ENCODE measurements around the gene NAT9.

NAT9 gene

DNA sequence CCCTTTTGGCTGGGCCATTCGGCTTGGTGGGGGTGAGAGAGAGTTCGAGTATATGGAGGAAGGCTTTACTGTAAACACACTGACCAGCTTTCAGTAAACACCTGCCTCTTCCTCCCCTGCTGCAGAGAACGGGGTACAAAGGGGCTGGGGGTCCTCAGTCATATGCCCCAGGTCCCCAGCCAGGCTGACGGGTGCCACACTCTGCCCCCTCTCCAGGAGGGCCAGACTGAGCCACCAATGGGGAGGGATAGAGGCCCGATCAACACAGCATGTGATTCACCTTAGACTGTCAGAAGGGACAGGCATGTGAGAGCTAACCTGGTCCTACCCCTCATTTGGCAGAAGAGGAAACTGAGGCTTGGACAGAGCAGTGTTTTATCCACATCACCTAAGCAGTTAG is 14.7 kb downstream of the NAT9 start:
- no peak for DNase-seq (ENCODE audit: low read depth in 3 of 3)

DNA sequence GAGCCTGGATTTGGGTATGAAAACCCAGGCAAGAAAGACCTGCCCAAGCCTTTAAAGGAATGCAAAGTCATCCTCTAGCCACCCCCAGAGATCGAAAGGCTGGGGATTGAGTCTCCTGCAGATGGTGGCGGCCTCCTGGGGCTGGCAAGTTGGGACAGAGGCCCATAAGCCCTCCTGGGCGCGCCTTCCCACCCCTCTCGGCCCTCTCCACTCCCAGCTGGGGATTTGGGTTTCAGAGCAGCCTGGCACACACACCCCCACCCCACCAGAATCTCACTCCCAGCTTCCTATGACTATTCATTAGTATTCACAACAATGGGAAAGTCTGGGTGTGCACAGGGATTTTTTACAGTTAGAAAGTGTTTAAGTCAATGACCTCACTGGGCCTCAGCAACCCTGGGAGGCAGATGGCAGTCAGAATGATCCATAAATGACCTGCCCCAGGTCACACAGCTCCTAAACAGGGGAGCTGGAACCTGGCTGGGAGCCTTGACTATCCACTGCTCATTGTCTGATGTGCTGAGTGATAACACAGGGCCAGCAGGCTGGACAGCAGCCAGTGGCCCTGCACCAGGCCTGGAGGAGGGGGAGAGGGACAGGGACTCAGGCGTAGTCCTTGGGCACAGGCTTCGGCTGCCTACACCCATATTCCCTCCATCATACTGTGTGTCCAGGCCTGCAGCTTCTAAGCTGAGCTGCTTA is 15.6 kb downstream of the NAT9 start:
- DNase-seq (ENCODE audit: low read depth in 3 of 3): no peak

DNA sequence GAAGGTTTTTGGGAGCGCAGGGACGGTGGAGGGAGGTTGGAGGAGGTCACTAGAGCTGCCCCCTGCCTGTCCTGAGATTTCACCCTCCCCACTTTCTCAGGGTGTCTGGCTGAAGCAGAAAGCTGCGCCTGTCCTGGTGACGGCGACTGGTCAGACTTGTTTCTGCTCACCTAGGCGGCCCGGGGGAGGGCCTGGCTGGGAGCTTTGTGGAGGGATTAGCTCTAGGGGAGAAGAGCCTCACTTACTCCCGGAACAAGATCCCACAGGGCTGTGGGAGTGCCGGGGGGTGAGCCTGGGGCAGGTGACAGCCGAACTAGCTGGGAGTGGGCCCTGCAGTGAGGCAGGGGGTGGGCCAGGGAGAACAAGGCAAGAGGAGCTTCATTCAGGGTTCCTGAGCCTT is 16.2 kb downstream of the NAT9 start:
- DNase-seq (ENCODE audit: low read depth in 3 of 3): no peak

DNA sequence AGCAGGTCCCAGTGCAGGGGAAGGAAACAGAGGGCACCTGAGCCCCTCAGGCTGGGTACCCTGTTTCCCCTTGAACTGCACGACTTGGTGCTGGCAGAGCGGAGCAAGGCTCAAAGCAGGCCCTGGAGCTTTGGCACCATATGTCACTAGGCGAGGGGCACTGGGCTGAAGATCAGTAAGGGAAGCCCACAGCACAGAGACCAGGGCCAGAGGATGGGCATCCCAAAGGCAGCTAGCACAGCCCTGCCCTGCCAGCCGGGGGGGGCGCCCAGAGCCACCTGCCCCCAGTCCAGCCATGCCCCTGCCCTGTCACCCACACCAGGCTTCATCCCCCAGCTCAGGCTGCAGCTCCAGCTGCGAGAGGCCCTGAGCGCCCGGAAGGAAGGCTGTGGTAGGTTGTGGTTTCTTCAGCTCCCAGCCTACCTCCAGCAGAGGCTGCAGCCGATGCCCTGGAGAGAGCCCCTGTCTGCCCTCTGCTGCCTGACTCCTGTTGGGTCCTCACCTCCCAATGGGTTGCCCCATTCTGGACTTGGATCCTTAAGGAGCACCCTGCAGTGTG is 16.8 kb downstream of the NAT9 start:
- DNase-seq (ENCODE audit: low read depth in 3 of 3): no peak

DNA sequence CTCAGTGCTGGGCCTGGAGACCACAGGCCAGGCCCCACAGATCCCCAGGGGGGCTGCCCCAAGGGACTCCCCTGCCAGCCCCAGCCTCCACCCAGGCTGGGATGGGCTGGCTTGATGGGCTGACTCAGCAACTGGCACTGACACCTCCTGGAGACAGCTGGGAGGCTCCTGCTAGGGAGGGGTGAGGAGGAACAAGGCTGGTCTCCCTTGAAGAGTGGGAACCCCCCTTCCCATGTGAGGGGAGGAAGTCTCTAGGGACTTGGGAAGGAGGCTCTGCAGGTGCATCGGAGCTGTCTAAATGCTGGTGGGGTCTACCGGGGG is 17.3 kb downstream of the NAT9 start:
- no peak for DNase-seq (ENCODE audit: low read depth in 3 of 3)

DNA sequence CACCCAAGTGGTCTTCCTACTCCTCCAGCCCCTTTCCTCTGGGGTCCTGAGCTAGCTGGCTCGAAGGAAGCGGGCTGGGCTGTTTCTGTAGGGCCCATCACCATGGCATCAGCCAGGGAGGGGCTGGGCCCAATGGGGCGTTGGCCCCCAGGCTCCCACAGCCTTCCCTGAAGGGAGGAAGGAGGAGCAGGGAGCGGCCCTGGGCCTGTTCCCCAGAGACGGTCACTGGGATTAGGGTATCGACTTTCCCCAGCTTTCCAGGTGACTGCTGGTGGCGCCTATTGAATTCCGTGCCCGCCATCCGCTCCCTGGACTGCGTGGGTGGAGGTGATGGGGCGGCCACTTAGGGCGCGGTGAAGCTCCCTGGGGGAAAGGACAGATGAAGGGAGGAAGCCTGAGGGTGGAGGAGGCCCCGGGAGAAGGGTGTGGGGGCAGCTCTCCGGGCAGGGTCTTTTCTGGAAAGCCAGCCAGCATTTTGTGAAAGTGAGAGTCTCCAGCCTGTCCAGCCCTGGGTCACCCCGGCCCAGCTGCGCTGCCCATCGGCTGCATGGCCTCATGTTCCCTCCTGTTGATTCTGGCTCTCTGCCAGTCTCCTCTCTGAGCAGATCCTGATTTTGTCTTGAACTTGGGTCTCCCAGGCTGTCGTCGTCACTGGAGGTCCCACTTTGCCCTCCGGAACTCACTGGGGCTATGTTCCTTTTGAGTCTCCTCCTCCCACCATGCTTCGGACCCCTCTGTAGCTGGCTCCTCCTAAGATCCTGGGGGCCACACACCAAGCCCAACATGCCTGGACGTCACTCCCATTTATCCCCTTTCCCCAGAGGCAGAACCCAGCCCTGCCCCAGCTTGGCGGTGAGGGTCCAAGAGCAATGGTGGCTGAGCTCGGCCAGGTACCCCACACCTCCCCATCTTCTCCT is 18.0 kb downstream of the NAT9 start:
- no peak for DNase-seq (ENCODE audit: low read depth in 3 of 3)

DNA sequence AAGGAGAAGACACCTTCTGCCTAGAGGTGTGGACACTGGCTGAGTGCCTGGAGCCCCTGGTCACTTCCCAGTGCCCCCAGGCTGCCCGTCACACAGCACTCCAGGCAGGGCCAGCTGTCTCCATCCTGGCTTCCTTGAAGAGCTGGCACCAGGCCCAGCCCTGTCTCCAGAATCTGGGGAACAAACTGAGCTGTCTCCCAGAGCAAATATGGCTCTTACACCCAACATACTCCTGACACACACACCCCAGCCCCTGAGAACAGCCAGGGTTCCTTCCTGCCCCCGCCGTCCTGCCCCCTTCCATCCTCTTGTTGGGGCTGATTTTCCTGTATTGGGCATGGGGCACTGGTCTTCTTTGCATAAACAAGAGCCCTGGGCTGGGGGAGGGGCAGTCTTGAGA is 18.6 kb downstream of the NAT9 start:
- DNase-seq (ENCODE audit: low read depth in 3 of 3): no peak

DNA sequence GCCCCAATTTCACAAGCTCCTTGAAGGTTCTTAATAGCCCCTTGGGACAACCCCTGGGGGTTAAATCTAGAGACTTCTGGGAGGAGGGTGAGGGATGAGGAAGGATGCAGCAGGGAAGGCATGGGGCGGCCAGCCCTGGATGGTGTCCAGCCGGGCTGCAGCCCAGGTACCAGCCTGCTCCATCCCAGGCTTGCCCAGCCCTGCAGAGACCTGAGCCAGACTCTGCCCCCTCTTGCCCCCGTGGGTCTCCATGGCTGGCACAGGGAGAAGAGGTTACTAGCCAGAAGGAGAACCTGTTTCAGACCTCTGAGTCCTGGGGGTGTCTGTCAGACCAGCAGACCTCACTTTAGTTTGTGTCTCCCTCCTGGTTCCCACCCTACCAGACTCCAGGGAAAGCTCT is 19.3 kb downstream of the NAT9 start:
- DNase-seq (ENCODE audit: low read depth in 3 of 3): no peak

DNA sequence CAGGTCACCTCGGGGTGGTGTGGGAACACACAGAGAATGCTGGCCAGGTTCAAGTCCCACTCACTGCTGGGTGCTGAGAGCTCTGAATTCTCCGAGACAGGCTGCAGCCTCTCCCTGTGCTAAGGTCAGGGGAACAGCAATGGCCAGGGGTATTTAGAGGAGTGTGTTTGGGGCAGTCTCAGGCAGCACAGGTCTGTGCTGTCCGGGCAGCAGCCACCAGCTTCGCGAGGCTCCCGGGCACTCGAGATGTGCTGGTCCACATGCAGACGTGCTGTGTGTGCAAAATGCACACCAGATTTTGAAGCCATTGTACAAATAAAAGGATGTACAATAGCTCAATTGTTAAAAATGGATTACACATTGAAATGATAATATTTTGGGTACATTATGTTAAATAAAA is 20.6 kb downstream of the NAT9 start:
- no peak for DNase-seq (ENCODE audit: low read depth in 3 of 3)

DNA sequence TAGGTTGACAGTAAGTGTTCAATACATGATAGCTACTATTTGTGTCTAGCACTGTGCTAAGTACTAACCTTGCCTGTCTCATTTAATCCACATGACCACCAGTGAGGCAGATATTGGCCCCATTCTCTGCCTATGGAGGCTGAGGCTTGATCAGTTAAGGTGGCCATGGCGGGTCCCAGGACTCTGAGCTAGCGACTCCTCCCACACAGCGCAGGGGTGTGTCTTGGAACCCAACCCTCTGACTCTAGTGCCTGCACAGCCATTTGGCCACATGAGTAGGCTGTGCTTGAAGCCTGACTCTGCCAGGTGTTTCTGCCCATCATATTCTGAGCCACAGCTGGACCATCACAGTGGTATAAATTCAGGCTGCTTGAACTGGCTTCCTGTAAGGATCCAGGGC is 21.3 kb downstream of the NAT9 start:
- no peak for DNase-seq (ENCODE audit: low read depth in 3 of 3)

DNA sequence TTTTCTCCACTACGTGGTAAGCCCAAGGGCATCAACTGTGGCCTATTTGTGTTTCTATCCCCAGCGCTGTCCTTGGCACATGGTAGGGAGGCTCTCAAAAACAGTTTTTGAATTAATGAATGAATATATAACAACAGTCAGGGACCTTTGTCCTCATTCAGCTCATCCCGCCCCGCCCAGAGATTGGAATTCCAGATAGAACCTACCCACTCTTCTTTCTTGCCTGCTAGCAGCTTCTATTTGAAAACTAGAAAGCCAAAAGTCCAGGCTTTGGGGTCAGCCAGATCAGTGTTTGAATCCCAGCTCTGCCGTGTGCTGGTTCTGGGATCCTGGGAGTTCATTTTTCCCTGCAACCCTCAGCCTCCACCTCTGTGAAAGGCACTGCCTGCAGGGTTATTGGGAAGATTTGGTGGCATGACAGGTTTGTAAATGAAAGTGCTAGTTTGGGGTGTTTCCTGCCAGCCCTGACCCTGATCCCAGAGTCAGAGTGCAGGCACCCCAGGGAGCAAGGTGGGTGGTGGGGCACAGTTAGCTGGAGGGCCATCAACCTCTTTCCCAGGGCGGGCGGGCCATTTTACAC is 23.2 kb downstream of the NAT9 start:
- no peak for DNase-seq (ENCODE audit: low read depth in 3 of 3)

DNA sequence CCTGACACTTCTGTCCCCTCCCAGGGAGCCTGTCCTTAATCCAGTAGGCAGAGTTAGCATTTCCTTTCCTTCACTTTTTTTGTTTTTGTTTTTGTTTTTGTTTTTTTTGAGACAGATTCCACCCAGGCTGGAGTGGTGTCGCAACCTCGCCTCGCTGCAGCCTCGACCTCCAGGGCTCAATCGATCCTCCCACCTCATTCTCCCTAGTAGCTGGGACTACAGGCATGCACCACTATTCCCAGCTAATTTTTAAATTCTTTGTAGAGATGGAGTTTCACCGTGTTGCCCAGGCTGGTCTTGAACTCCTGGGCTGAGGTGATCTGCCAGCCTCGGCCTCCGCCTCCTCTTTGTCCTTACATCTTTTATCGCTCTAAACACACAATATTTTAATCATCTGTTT is 23.7 kb downstream of the NAT9 start:
- no peak for DNase-seq (ENCODE audit: low read depth in 3 of 3)

DNA sequence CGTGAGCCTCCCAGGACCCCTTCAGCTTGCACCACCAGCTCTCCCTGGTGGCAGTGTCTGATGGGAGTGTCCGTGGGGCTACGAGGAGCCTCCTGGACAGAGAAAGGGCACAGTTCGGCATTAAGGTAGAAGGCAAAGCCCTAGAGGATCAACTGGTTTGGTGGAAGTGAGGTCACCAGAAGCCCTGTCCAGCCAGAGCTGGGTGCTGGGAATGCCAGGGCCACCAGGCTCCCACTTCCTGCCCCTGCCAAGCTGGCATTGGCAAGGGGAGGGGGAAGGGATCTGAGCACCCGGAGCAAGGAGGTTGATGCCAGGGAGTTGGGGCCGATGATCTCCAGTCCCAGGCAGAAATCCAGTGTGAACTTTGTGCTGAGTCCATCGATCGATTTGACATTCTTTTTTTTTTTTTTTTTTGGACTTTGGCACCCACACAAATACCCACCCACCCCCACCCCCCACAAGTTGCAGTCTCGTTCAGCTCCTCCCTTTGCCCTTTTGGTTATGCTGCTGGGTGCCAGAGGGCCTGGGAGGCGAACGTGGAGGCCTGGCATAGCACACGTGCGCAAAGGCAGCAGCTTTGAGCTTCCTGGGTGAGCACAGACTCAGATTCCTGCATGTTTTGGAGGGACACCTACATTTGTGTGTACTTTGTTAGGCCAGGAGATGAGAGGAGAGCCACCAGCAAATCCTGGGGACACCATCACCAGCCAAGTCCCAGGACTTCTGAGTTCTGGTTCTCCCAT is 25.6 kb downstream of the NAT9 start:
- no peak for DNase-seq (ENCODE audit: low read depth in 3 of 3)

DNA sequence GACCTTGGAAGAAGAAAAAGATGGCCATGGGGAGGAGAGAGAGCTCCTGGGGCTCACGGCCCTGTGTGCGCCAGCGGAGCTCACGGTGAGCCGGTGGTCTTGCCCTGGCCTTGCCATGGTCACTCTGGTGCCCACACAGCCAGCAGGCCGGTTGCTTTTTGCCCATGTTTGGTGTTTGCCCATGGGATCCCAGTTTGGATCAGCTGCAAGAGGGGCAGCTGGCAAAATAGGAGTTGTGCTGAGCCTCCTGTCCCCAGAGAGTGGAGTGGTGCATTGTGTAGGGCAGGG is 26.2 kb downstream of the NAT9 start:
- no peak for DNase-seq (ENCODE audit: low read depth in 3 of 3)

DNA sequence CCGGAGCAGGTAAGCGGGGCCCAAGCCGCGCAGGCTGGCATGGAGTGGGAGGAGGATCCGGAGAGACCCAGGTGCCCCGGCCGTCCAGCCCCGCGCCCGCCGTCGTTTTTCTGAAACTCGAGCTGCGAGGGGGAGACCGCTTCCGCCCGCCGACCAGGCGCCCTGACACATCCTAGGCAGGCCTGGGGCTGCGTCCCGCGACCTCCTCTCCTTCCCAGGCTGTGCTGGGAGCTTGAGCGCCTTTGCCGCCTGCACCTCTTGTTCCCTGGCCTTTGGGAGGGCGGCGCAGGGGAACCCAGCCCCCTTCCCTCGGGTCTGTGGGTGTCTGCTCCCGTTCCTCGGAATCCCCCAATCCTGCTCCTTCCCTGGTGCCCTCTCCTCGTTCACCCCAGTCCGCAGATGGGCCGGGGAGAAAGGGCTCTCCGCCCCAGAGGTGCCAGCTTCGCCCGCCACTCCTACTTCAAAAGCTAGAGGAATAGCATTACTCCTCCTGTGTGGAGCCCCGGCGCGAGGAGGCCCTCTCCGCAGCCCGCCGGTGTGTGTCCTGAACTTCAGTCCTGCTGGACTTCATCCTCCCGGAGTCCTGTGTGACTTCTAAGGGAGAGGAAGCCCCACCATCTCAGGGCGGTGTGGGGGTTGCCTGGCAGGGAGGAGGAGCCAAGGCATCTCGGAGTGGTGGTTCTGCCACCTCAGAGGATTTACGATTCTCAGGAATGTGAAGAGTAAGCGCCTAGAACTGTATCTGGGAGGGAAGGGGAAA is 26.7 kb downstream of the NAT9 start:
- no peak for DNase-seq (ENCODE audit: low read depth in 3 of 3)

DNA sequence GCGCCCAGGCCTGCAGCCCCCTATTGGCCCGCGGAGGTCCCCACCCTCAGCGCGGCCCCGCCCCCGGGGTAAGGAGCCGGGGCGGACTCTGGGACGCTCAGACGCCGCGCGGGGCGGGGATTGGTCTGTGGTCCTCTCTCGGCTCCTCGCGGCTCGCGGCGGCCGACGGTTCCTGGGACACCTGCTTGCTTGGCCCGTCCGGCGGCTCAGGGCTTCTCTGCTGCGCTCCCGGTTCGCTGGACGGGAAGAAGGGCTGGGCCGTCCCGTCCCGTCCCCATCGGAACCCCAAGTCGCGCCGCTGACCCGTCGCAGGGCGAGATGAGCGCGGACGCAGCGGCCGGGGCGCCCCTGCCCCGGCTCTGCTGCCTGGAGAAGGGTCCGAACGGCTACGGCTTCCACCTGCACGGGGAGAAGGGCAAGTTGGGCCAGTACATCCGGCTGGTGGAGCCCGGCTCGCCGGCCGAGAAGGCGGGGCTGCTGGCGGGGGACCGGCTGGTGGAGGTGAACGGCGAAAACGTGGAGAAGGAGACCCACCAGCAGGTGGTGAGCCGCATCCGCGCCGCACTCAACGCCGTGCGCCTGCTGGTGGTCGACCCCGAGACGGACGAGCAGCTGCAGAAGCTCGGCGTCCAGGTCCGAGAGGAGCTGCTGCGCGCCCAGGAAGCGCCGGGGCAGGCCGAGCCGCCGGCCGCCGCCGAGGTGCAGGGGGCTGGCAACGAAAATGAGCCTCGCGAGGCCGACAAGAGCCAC is 27.4 kb downstream of the NAT9 start, which contains the start of gene NHERF1:
Gene NHERF1, plus strand, starts transcription at position 100 of the 750 bp plus-strand sequence. Its CDS starts 219 bp downstream, at position 319.
- DNase-seq (ENCODE audit: low read depth in 3 of 3): peak; percentile 85 to 90 (median 88)

DNA sequence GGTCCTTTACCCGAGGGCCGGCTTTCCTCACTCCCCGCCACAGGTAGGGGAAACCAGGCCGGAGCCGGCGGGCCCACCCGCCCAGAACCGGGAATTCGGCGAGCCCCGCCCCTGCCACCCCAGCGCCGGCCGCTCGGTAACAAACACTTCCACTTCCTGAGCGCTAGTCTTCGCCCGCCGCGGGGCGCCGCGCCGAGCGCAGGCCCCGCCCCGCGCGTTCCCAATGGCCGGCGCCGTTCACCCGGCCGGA is 27.9 kb downstream of the NAT9 start:
- DNase-seq (ENCODE audit: low read depth in 3 of 3): no peak

DNA sequence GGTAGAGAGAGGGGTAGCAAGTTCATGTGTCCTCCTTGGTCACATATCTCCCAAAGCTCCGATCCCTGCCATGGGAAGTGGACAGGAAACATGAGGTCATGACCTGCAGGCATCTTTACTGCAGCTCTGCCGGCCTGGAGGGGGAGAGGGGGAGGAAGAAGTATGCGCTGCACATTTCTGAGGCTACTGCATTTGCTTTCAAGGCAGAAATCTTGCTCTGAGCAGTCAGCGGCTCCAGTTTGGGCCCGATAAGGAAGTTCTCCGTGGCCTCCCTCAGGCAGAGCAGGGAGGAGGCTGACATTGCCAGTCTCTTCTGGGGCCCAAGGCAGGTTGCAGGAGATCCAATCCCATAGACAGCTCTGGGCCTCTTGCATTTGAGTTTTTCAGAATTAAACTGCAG is 29.2 kb downstream of the NAT9 start:
- no peak for DNase-seq (ENCODE audit: low read depth in 3 of 3)

DNA sequence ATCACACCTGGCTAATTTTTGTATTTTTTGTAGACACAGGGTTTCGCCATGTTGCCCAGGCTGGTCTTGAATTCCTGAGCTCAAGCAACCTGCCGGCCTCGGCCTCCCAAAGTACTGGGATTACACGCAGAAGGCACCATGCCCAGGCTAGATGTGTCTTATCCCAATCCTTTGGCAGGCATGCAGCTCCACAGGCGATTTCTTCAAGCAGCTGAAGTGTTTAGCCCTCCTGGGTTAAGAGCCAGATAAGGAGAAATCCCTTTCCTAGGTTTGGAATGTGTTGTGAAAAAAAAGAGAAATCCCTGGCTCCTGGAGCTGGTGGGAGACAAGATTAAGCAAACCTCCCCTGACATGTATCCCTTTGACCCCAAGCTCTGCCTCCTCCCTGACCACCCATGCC is 29.8 kb downstream of the NAT9 start:
- DNase-seq (ENCODE audit: low read depth in 3 of 3): no peak

DNA sequence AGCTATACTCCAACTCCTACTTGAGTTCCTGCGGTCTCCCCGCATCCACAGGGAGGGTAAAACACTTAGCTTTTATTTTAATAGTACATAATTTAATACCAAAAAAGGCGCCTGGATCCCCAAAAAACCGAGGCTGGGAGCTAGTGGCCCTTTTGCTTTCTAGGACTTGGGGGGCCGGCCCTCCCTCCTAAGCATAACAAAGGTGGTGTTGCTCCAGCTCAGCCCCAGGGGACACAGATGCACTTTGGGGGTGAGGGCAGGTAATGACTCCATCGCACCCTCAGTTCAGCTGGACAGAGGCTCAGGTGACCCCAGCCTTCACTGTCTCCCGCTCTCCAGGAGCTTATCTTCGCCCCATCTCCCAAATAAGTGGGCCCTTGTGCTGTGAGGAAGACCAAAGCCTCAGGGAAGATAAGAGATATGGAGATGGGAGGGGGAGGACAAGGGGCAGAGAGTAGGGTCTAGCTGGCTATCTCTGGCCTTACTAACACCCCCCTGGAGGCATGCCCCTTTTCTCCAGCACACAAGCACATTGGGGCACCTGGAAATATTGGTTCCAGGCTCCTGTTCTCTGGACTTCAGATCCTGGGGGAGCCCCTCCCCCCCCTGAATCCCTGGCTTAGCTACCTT is 30.5 kb downstream of the NAT9 start:
- DNase-seq (ENCODE audit: low read depth in 3 of 3): no peak
